Activated CD4-positive, CD25-positive, alpha-beta regulatory T cell treated with anti-CD3 and anti-CD28 coated beads, Interleukin-2, amount 50 U/mL, for 72 hours (primary cell): ENCODE results near the gene RAD18.

Experiments
- DNase-seq: peaks from one replicate; pipeline ENCODE4 v3.0.0; 2021

The RAD18 gene

GRCh38 chr3:8963137-8963853 lies at the start of gene RAD18:
RAD18 (minus strand) TSS chr3:8963472; CDS start chr3:8963385, 87 bp downstream.
- peak; percentile 93 for DNase-seq

- no peak for DNase-seq
These were observed 49.2 kb upstream of the RAD18 start for GRCh38 chr3:9012521-9012920.

- DNase-seq: no peak
These were observed 46.8 kb upstream of the RAD18 start for GRCh38 chr3:9009976-9010545.

GRCh38 chr3:9008550-9009255 lies 45.4 kb upstream of the RAD18 start:
- no peak for DNase-seq

GRCh38 chr3:9007928-9008327 lies 44.7 kb upstream of the RAD18 start:
- DNase-seq: no peak

GRCh38 chr3:9007213-9007612 lies 43.9 kb upstream of the RAD18 start:
- no peak for DNase-seq

GRCh38 chr3:9000041-9000440 lies 36.8 kb upstream of the RAD18 start:
- DNase-seq: no peak

GRCh38 chr3:8997151-8997550 lies 33.9 kb upstream of the RAD18 start:
- no peak for DNase-seq

- no peak for DNase-seq
These were observed 33.4 kb upstream of the RAD18 start for GRCh38 chr3:8996681-8997121.

- no peak for DNase-seq
These were observed 32.9 kb upstream of the RAD18 start for GRCh38 chr3:8996216-8996615.

GRCh38 chr3:8994226-8994625 lies 31.0 kb upstream of the RAD18 start:
- DNase-seq: no peak

GRCh38 chr3:8993331-8993730 lies 30.1 kb upstream of the RAD18 start:
- no peak for DNase-seq

GRCh38 chr3:8992854-8993253 lies 29.6 kb upstream of the RAD18 start:
- no peak for DNase-seq

GRCh38 chr3:8992199-8992598 lies 28.9 kb upstream of the RAD18 start:
- DNase-seq: no peak

GRCh38 chr3:8990266-8991215 lies 27.3 kb upstream of the RAD18 start:
- no peak for DNase-seq

GRCh38 chr3:8988791-8989558 lies 25.7 kb upstream of the RAD18 start:
- no peak for DNase-seq

- no peak for DNase-seq
These were observed 25.0 kb upstream of the RAD18 start for GRCh38 chr3:8988384-8988655.

GRCh38 chr3:8987645-8988383 lies 24.5 kb upstream of the RAD18 start:
- DNase-seq: peak; percentile 61

- no peak for DNase-seq
These were observed 24.0 kb upstream of the RAD18 start for GRCh38 chr3:8987226-8987625.

- no peak for DNase-seq
These were observed 23.5 kb upstream of the RAD18 start for GRCh38 chr3:8986741-8987140.

- DNase-seq: no peak
These were observed 22.6 kb upstream of the RAD18 start for GRCh38 chr3:8985876-8986275.

- DNase-seq: no peak
These were observed 22.1 kb upstream of the RAD18 start for GRCh38 chr3:8985411-8985831.
